ENCODE measurements around the gene ANKRD24.
"Not testable (repeated sequence)": the region's sequence is repeated elsewhere in the genome, so short reads cannot be mapped to it uniquely, and the experiment has no call there.

DNA sequence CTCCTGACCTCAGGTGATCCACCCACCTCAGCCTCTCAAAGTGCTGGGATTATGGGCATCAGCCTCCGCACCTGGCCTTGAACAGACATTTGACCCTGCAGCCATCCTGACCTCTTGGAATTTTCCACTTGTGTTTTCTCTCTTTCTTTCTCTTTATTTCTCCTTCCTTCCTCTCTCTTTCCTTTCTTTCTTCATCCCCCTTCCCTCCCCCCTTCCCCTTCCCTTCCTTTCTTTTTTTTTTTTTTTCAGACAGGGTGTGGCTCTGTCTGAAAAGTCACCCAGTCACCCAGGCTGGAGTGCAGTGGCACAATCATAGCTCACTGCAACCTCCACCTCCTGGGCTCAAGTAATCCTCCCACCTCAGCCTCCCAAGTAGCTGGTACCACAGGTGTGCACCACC lies 36.0 kb downstream of the ANKRD24 start:
- not testable (repeated sequence) for TF ChIP-seq OSR1 (CRISPR knock-in tag; IDR thresholded peaks at IDR 0.05); PPARA (CRISPR knock-in tag; IDR thresholded peaks at IDR 0.05; ENCODE audit: borderline replicate concordance); CSDC2 (CRISPR knock-in tag; IDR thresholded peaks at IDR 0.05); ZFP30 (CRISPR knock-in tag; IDR thresholded peaks at IDR 0.05); PATZ1 (CRISPR knock-in tag; IDR thresholded peaks at IDR 0.05; ENCODE audit: borderline replicate concordance); ZFP3 (CRISPR knock-in tag; IDR thresholded peaks at IDR 0.05); CREB5 (CRISPR knock-in tag; IDR thresholded peaks at IDR 0.05; ENCODE audit: low read depth); GLIS3 (CRISPR knock-in tag; IDR thresholded peaks at IDR 0.05); RARB (CRISPR knock-in tag; IDR thresholded peaks at IDR 0.05)
- TF ChIP-seq, protein P1, sequence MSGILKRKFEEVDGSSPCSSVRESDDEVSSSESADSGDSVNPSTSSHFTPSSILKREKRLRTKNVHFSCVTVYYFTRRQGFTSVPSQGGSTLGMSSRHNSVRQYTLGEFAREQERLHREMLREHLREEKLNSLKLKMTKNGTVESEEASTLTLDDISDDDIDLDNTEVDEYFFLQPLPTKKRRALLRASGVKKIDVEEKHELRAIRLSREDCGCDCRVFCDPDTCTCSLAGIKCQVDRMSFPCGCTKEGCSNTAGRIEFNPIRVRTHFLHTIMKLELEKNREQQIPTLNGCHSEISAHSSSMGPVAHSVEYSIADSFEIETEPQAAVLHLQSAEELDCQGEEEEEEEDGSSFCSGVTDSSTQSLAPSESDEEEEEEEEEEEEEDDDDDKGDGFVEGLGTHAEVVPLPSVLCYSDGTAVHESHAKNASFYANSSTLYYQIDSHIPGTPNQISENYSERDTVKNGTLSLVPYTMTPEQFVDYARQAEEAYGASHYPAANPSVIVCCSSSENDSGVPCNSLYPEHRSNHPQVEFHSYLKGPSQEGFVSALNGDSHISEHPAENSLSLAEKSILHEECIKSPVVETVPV (CRISPR knock-in tag; IDR thresholded peaks at IDR 0.05): not testable (repeated sequence)

All from SK-N-SH treated with all-trans-retinoic acid at 6 μM for 48 hours (cell line).